Measurements from ENCODE around the gene IRS2. TPM values are rescaled to one million over a fixed set of nuclear protein-coding genes. Genes with fewer than 3 reads are reported as not detected.

The IRS2 gene
- polyA plus RNA-seq, 1 of the 3 experiments (the other 2 are of a cell fraction), result 7.0 TPM

DNA sequence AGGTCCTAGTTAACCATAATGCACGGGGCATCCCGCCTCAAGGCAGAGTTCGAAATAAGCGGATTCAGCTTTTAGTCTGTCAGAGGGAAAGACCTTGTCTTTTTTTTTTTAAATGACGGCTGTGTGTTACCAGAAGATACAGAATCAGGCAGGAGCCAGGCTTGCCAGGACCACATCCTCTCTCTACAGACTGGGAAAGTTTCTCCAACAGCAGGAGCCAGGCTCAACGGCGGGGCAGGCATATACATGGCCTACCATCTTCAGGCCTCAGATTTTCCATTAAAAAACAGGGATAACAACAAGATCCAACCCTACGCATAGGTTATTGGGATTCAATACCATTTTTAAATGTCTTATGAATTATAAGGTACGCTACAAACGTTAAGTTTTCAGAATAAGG lies 17.8 kb downstream of the IRS2 start:
- H3K27ac ChIP-seq (ENCODE audit: low read depth in 2 of 2, low read length in 1 of 2), result peak overlapping the region in 1 of 2 experiments; percentile 47; a peak in 2 of 4 replicates
- no peaks in the 10 kb centered on the region for H3K9me3 ChIP-seq
- H3K9ac ChIP-seq, result no peak overlapping the region
- peaks cover 84% of the 10 kb centered on the region for H3K79me2 ChIP-seq (ENCODE audit: insufficient read depth)
- H3K4me1 ChIP-seq (ENCODE audit: control insufficient read depth in 1 of 2, insufficient read depth in 2 of 2, low read depth in 1 of 2, low read length in 1 of 2), result peaks cover 11 to 67% of the 10 kb centered on the region in 2 experiments; a peak in 3 of 4 replicates
- 86% methylated on average over 10 of the region's 10 CpGs for WGBS (ENCODE audit: low lambda C conversion rate)
- H3K4me2 ChIP-seq, result no peak overlapping the region
- no peak overlapping the region for H2AFZ ChIP-seq (ENCODE audit: low read depth)
- peaks cover 12 to 43% of the 10 kb centered on the region in 2 experiments for H3K36me3 ChIP-seq (replicated peaks in 1 of 2; ENCODE audit: control insufficient read depth in 1 of 2, insufficient read depth in 2 of 2, low read length in 1 of 2)
- TF ChIP-seq CHD2 (IDR thresholded peaks at IDR 0.05; ENCODE audit: low read length, partially characterized antibody) (no peak), SMC3 (IDR thresholded peaks at IDR 0.05; ENCODE audit: low read depth, low read length) (no peak), EZH2phosphoT487 (IDR thresholded peaks at IDR 0.05; ENCODE audit: borderline replicate concordance, low read depth) (no peak), POLR2AphosphoS5 (IDR thresholded peaks at IDR 0.05; ENCODE audit: low read depth, low read length) (no peak)
- TF ChIP-seq, protein P1, sequence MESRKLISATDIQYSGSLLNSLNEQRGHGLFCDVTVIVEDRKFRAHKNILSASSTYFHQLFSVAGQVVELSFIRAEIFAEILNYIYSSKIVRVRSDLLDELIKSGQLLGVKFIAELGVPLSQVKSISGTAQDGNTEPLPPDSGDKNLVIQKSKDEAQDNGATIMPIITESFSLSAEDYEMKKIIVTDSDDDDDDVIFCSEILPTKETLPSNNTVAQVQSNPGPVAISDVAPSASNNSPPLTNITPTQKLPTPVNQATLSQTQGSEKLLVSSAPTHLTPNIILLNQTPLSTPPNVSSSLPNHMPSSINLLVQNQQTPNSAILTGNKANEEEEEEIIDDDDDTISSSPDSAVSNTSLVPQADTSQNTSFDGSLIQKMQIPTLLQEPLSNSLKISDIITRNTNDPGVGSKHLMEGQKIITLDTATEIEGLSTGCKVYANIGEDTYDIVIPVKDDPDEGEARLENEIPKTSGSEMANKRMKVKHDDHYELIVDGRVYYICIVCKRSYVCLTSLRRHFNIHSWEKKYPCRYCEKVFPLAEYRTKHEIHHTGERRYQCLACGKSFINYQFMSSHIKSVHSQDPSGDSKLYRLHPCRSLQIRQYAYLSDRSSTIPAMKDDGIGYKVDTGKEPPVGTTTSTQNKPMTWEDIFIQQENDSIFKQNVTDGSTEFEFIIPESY (IDR thresholded peaks at IDR 0.05; ENCODE audit: borderline replicate concordance, low read depth), result no peak
- TF ChIP-seq, protein P2, sequence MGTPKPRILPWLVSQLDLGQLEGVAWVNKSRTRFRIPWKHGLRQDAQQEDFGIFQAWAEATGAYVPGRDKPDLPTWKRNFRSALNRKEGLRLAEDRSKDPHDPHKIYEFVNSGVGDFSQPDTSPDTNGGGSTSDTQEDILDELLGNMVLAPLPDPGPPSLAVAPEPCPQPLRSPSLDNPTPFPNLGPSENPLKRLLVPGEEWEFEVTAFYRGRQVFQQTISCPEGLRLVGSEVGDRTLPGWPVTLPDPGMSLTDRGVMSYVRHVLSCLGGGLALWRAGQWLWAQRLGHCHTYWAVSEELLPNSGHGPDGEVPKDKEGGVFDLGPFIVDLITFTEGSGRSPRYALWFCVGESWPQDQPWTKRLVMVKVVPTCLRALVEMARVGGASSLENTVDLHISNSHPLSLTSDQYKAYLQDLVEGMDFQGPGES (IDR thresholded peaks at IDR 0.05; ENCODE audit: low read depth, low read length), result no peak
- TF ChIP-seq, protein P3, sequence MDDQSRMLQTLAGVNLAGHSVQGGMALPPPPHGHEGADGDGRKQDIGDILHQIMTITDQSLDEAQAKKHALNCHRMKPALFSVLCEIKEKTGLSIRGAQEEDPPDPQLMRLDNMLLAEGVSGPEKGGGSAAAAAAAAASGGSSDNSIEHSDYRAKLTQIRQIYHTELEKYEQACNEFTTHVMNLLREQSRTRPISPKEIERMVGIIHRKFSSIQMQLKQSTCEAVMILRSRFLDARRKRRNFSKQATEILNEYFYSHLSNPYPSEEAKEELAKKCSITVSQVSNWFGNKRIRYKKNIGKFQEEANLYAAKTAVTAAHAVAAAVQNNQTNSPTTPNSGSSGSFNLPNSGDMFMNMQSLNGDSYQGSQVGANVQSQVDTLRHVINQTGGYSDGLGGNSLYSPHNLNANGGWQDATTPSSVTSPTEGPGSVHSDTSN (IDR thresholded peaks at IDR 0.05), result no peak
- TF ChIP-seq, protein P4, sequence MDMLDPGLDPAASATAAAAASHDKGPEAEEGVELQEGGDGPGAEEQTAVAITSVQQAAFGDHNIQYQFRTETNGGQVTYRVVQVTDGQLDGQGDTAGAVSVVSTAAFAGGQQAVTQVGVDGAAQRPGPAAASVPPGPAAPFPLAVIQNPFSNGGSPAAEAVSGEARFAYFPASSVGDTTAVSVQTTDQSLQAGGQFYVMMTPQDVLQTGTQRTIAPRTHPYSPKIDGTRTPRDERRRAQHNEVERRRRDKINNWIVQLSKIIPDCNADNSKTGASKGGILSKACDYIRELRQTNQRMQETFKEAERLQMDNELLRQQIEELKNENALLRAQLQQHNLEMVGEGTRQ (IDR thresholded peaks at IDR 0.05; ENCODE audit: borderline replicate concordance, low read depth, low read length), result no peak
- H3F3A ChIP-seq (replicated peaks; ENCODE audit: insufficient read depth), result peaks cover 5% of the 10 kb centered on the region
- no peaks in the 10 kb centered on the region for H3K9me2 ChIP-seq
- POLR2A ChIA-PET, result interaction anchor here (1.4 kb wide), 1 partner anchor 25 kb away, joined by 3 read pairs; no protein-coding TSS in a partner anchor
- no peak overlapping the region for H3K4me3 ChIP-seq (ENCODE audit: low read depth in 2 of 2, low read length in 1 of 2)
- CTCF ChIA-PET, result no interaction called here
- no peaks in the 10 kb centered on the region for H3K27me3 ChIP-seq (ENCODE audit: insufficient read depth)
- no peak for DNase-seq
- H4K20me1 ChIP-seq (ENCODE audit: insufficient read depth), result peaks cover 76% of the 10 kb centered on the region

DNA sequence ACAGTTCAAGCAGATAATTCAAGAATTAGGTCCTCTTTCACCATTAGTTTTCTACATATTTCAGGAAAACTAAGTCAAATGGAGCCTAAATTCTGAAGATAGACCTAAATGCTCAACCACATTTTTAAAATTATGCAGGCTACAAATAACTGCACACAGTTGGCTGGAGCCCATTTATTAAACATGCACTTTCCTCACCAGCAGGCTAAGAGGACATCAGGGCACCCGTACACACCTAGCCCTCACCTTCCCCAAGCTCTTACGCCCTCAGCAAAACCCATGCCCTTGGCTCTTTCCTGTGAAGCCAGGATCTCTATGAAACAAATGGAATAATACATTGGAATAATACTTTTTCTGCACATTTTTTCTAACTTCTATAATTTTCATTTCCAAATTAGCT lies 18.2 kb downstream of the IRS2 start:
- Histone ChIP-seq H3F3A (replicated peaks; ENCODE audit: insufficient read depth) (peaks cover 1% of the 10 kb centered on the region), H3K9ac (no peak overlapping the region), H3K4me3 (ENCODE audit: low read depth in 2 of 2, low read length in 1 of 2) (no peak overlapping the region), H3K27me3 (ENCODE audit: insufficient read depth) (no peaks in the 10 kb centered on the region), H3K9me3 (no peaks in the 10 kb centered on the region), H3K27ac (ENCODE audit: low read depth in 2 of 2, low read length in 1 of 2) (peak overlapping the region in 1 of 2 experiments; percentile 47; a peak in 2 of 4 replicates), H3K36me3 (replicated peaks in 1 of 2; ENCODE audit: control insufficient read depth in 1 of 2, insufficient read depth in 2 of 2, low read length in 1 of 2) (peaks cover 12 to 44% of the 10 kb centered on the region in 2 experiments), H3K4me1 (ENCODE audit: control insufficient read depth in 1 of 2, insufficient read depth in 2 of 2, low read depth in 1 of 2, low read length in 1 of 2) (peaks cover 11 to 66% of the 10 kb centered on the region in 2 experiments; a peak in 3 of 4 replicates), H4K20me1 (ENCODE audit: insufficient read depth) (peaks cover 76% of the 10 kb centered on the region), H3K79me2 (ENCODE audit: insufficient read depth) (peaks cover 83% of the 10 kb centered on the region), H3K4me2 (no peak overlapping the region), H3K9me2 (no peaks in the 10 kb centered on the region), H2AFZ (ENCODE audit: low read depth) (no peak overlapping the region)
- ChIA-PET POLR2A (no interaction called here), CTCF (no interaction called here)
- TF ChIP-seq JUND (IDR thresholded peaks at IDR 0.05) (no peak), RCOR1 (IDR thresholded peaks at IDR 0.05; ENCODE audit: low read length) (no peak), ELF1 (IDR thresholded peaks at IDR 0.05) (no peak), NRF1 (IDR thresholded peaks at IDR 0.05; ENCODE audit: low read depth, low read length) (no peak), EZH2phosphoT487 (IDR thresholded peaks at IDR 0.05; ENCODE audit: borderline replicate concordance, low read depth) (no peak), POLR2AphosphoS5 (IDR thresholded peaks at IDR 0.05; ENCODE audit: low read depth, low read length) (no peak), NFIC (IDR thresholded peaks at IDR 0.05; ENCODE audit: borderline replicate concordance) (no peak)
- TF ChIP-seq, protein P1 (IDR thresholded peaks at IDR 0.05; ENCODE audit: borderline replicate concordance, low read depth), result no peak
- TF ChIP-seq, protein P5, sequence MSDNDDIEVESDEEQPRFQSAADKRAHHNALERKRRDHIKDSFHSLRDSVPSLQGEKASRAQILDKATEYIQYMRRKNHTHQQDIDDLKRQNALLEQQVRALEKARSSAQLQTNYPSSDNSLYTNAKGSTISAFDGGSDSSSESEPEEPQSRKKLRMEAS (IDR thresholded peaks at IDR 0.05; ENCODE audit: low read depth), result no peak
- TF ChIP-seq, protein P2 (IDR thresholded peaks at IDR 0.05; ENCODE audit: low read depth, low read length), result no peak
- TF ChIP-seq, protein P6, sequence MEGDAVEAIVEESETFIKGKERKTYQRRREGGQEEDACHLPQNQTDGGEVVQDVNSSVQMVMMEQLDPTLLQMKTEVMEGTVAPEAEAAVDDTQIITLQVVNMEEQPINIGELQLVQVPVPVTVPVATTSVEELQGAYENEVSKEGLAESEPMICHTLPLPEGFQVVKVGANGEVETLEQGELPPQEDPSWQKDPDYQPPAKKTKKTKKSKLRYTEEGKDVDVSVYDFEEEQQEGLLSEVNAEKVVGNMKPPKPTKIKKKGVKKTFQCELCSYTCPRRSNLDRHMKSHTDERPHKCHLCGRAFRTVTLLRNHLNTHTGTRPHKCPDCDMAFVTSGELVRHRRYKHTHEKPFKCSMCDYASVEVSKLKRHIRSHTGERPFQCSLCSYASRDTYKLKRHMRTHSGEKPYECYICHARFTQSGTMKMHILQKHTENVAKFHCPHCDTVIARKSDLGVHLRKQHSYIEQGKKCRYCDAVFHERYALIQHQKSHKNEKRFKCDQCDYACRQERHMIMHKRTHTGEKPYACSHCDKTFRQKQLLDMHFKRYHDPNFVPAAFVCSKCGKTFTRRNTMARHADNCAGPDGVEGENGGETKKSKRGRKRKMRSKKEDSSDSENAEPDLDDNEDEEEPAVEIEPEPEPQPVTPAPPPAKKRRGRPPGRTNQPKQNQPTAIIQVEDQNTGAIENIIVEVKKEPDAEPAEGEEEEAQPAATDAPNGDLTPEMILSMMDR (IDR thresholded peaks at IDR 0.05), result no peak
- WGBS (ENCODE audit: low lambda C conversion rate), result 97% methylated on average over 2 of the region's 2 CpGs
- no peak for DNase-seq

Data from SK-N-SH (cell line).